HG03066 (cell line): Measurements from ENCODE around the gene CACNA1B.

Experiments used
- ATAC-seq: cut with Tn5 transposase; IDR thresholded peaks from one replicate; pipeline ENCODE4 v1.9.1; 2021; ENCODE audit warnings: low read depth; ENCODE audit not compliant: unreplicated experiment

The CACNA1B gene

DNA sequence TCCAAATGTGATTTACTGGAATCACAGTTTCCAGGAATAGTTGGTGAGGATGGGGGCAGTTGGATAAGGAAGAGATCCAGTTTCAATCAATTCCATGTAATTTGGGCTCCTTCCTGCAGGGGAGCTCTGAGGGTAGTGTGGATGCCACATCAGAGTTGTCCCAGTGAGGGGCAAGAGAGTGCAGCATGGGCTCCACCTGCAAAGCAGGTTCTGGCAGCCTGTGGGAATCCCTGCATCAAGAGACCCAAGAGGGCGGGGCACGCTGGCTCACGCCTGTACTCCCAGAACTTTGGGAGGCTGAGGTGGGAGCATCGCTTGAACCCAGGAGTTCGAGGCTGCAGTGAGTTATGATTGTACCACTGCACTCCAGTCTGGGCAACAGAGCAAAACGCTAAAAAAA, 188.5 kb downstream of the CACNA1B start:
- ATAC-seq, result no peak

DNA sequence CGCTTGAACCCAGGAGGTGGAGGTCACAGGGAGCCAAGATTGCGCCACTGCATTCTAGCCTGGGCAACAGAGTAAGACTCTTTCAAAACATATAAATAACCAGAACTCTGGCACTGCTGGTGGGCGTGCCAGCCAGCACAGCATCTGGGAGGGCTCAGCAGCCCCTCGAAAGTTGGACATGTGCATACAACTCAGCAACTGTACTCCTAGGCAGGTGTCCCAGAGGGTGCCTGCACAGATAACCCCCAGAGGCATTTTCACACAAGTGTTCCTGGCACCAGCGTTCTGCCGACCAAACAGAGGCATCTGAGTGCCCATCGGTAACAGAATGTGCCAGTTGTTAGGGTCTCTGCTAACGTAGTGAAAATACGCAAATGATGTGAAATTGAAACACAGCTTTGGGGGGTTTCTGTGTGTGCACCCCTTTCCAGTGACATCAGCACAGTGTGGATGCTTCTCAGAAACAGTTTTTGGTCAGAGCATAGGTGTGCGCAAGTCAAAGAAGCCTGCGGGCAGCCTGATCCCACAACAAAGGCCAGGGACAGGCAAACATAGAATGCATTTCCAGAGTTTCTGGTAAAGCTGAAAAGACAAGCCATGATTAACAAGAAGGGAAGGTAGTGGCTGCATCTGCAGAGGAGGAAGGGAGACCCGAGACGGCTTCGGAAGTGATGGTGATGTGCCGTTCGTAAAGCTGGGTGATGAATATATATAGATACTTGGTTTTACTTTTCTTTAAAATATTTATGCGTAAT, 190.2 kb downstream of the CACNA1B start:
- ATAC-seq, result no peak

DNA sequence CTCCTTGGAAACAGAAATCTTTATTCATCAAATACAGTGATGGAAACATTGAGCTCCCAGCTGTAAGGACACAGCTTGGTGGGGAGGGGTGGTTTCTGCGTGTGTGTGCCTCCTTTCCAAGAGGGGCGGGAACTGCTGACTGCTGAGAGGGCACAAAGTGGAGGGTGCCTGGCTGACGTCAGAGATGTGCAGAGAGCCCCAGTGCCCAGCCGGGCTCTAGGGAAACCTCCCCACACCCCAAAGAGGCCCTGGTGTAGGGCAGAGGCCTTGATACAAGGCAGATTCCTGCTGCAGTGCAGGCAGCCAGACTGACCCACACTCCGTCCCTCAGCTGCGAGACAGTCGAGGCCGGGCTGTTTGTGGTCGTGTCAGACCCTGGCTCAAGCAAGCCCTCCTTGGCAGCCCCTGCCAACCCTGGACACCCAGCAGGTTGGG, 191.0 kb downstream of the CACNA1B start:
- ATAC-seq, result no peak

DNA sequence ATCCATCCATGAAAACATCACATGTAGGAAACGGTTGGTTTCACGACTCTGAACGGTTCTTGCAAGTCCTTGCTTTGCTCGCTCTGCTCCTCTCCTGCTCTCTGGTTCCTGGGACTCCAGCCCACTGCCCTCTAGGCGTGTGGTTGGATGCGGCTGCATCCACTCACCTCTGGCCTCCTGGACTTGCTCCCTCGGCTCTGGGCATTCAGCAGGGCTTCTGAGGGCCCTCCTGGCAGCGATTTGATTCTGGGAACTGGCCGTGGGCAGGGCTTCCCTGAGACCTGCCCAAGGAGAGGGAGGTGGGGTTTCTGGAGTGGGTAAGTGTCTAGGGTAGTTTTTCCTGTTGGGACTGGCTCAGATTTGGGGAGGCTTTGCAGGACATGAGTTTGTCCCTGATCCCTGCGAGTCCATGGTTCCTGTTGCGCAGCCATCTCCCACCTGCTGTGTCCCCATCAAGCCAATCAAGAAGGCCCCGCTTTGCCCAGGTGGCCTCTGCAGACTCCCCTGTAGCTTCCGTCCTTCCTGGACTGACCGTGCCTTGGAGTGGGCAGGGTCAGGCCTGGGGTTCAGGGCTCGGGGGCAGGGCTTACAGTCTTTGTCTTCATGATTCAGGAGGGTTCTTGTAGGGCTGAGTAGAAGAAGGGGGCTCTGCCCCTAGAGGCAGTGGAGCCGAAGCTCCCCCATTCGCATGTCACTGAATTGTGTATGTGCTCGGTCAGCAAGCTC, 192.3 kb downstream of the CACNA1B start:
- no peak for ATAC-seq

DNA sequence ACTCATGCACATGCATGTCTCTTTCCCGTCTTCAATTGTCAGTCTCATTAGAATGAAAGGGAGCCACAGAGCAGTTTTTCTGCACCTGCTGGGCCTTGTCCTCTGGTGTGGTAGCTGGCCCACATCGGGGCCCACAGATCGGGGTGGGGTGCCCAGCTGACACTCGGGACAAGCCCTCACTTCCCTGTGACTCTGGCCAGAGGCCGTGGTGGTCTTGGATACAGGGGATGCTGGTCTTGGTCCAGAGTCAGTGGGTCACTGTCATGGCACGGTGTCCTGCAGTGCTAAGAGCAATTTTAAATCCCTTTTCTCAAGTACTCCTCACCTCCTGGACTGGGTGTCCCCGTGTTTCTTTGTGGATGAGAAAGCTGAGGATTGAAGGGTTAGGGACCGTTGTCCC, 193.2 kb downstream of the CACNA1B start:
- no peak for ATAC-seq

DNA sequence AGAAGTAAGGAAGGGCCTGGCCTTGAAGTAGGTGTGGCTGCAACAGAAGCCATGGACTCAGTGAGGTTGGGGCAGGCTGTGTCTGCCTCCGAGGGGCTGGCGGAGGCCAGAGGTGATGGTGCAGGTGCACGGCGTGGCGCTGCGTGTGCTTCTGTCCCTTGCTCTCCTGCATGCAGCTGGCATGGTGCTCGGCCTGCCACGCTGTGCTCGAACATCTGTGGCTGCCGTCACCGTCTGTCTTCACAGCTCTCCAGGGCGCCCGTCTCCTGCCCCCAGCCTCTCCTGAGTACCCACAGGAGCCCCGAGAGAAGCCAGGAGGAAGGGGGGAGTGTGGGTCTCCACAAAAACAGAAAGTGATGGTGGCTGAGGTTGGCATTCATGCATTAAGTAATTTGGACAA, 193.7 kb downstream of the CACNA1B start:
- no peak for ATAC-seq

DNA sequence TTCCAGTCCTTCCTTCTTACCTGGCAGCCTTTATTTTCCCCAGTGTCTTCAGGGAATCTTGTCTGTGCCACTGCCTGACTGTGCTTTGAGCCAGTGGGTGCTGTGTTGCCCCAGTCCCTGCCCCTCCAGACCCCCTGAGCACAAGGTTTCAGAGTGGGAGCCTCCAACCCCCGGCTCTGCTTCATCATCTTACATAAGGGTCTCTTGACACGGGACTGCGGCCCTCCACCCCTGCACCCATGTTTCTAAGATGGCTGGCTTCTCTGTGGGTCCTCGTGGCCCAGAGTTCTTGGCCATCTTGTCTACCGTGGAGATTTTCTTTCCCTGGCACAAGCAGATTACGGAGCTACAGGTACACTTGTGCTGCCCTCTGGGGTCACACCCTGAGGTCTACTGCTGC, 194.1 kb downstream of the CACNA1B start:
- no peak for ATAC-seq

DNA sequence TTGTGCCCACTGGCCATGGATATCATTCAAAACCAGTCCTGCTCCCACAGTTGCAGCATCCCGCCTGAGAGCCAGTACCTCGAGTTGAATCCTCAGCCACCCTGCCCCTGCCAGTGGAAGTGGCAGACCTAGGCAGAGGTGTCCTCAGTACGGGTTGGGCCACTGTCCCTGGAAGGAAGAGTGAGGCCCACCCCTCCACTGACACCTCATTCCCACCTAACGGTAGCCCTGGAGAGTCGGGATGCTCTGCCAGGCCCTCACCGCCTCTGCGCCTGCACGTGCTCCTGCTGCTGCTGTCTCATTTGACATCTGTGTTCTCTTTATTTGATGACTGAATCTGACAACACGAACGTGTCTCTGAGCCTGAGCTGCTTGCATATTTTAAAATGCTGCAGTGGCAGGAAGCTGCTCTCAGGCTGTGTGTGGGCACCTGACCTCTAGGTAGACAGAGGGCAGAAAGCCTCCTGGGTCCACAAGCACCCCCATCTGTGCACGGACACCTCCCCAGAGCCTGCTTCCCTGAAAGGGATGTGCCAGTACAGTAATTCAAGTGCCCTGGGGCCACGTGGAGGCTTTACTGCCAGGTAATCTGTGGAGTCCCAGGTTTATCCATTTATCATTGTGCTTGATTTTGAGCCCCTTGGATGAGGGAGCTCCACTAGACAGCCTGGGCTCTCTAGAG, 194.7 kb downstream of the CACNA1B start:
- no peak for ATAC-seq

DNA sequence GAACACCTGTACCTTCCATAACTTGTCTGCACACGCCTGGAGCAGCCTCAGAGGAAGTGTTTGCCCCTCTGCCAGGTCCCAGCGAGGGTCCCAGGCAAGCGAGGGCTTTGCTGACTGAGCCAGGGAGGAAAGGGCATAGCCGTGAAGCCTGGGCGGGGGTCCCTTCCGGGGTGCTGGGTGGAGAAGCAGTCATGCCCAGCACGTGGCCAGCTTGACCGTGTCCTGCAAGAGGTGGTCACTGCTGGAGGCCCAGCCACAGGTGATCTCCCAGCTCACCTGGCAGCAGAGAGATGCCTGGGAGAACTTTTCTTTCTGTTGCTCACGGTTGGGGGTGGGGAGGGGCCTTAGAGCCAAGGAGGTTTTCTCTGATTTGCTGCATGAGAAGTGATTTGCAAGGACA, 195.3 kb downstream of the CACNA1B start:
- no peak for ATAC-seq

DNA sequence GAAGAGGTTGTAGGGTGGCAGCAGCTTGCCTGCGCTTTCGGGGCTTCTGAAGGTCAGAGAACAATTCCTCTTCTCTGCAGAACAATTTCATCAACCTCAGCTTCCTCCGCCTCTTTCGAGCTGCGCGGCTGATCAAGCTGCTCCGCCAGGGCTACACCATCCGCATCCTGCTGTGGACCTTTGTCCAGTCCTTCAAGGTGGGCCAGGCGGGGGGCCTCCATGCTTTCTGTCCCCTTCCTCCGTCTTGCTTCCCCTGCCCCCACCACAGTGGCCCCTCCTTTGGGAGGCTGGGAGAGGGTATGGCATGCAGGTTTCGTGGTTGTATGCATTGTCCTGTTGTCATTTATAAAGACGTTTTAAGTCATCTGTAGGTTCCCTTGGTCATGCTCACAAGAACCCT, 195.8 kb downstream of the CACNA1B start:
- no peak for ATAC-seq

DNA sequence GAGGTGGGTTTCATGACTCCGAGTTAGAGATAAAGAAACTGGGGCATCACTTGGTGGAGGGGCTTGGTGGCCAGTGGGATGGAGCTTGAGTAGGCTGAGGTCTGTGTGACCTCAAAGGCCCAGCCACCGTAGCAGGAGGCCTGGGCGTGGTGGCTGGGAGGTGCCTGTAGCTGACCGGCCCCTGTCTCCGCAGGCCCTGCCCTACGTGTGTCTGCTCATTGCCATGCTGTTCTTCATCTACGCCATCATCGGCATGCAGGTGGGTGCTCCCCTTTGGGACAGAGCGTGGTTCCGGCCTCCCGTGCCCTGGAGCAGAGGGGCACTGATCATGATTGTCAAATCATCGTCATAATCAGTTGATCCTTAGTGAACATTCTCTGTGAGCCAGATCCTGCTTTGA, 196.2 kb downstream of the CACNA1B start:
- no peak for ATAC-seq

DNA sequence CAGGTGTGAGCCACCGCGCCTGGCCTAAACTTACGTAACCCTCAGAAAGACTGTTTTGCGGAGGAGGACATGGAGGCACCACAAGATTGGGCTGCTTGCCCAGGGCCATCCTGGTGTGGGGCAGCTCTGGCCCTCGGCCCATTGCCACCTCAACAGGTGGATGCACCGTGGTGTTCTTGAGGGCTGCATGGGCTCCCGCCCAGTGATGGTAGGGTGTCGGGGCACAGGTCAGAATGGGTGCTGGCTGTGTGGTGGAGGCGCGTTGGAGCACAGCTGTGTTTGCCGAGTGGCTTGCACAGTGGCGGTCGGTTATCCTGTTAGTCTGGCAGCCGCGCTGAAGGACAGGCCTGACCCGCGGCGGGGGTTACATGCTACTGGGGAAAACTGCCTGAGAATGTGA, 196.9 kb downstream of the CACNA1B start:
- no peak for ATAC-seq

DNA sequence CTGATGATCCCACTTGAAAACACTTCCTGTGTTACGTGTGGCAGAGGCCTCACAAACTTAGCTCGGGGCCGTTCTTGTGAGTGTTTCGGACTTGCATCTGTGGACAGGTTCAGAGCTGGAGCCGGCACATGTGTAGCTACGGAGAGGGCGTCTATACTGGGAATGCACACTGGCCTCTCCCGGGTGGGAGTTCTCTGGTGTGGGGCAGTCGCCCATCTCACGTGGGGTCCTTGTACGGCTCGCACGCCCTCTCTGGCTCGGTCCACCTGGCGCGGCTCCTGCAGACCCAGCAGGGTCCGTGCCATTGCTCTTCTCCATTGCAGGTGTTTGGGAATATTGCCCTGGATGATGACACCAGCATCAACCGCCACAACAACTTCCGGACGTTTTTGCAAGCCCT, 197.9 kb downstream of the CACNA1B start:
- no peak for ATAC-seq

DNA sequence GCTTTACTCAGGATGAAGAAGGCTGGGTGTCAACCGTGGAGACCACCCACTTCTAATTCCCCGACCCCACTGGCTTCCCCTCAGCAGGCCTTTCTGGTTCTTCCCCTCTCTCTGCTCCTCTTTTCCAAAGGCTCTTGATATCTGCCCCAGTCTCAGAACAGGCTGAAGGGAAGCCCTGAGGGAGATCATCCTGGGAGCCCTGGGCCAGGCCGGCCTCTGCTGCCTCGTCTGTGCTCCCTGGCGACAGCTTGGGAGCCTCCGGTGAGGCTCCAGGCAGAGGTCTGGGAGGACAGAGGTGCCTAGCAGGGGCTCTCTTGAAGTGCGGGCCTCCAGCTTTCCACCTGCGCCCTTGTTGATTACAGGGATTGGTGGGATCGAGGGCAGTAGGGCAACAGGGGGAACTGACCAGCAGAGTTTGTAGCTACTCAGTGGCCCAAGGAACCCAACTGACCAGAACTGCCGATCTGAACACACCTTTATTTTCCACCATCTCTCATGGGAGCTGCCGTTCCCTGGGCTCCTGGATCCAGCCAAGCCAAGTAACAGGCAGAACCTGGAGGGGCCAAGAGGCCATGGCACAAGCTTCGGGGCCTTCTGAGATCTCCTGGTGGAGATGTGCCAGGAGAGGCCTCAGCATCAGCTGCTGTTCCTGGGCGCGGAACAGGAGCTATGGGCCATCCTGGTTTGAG, 198.5 kb downstream of the CACNA1B start:
- ATAC-seq, result no peak

DNA sequence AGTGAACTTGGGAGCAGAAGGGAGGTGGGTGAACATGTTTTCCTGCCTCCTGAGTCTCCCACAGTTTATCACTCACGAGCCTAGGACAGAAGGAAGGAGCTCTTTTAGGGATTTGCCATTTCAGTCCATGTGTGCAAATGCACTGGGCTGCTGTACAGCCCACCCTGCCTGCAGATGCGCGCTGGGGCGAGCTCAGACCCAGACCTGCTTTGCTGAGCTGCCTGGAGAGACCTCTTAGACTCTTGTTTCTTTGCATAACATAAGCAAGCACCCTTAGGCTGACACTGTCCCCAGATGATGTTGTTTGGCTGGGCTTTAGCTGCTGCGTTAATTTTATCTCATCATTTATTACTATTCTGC, 199.0 kb downstream of the CACNA1B start:
- ATAC-seq, result no peak

DNA sequence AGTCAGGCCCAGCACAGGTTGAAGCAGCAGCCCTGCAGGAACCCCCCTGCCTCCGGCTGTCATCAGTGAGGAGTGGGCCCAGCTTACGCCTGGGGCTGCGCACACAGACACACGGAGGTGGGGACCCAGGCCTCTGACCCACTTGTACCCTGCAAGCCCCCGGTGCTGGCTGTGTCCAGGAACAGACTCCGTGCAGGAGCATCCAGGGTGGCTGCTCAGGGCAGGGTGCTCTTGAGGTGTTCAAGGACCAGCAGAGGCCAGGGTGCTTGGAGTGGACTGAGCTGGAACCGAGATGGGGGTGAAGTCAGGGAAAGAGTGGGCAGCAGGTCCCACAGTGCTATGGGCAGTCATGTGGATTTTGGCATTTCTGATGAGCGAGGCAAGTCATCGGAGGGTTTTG, 199.5 kb downstream of the CACNA1B start:
- ATAC-seq, result no peak

DNA sequence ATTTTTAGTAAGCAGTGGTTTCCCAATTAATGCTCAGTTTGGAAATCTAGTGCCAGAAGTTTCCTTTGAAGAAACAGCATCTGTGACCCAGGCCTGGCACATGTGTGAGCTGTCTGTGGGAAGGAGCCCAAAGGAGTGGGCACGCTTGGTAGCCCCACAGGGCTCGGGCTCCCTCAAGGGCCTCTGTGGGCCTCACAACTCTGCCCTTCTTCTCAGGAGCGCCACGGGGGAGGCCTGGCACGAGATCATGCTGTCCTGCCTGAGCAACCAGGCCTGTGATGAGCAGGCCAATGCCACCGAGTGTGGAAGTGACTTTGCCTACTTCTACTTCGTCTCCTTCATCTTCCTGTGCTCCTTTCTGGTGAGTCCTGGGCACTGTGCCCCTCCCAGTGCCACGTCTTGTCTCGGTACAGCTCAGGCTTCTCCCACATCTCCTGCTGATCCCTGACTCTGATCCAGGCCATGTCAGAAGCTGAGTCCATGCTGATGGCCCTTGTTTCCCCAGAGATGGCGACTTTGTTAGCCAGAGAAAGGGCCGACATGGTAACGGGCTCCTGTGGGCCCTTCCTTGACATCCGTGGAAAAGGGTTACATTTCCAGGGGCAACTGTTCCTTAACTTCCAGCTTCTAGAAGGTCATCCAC, 200.4 kb downstream of the CACNA1B start:
- ATAC-seq, result no peak

DNA sequence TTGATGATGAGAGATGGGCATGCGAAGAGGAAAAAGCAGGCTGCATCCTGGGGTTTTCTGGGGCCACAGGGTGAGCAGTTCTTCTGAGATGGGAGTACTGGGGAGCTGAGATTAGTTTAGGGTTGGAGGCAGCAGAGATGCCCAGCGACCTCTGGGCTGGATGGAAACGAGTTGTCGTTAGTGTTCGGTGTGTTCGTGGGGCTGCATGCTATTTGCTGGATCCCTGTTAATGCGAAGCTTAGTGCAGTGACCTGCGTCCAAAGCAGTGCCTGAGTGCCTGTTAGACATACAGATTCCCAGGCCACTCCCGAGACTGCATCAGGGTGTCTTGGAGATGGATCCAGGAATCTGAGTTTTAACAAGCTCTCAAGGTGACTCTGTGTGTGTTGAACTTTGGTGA, 201.3 kb downstream of the CACNA1B start:
- ATAC-seq, result no peak

DNA sequence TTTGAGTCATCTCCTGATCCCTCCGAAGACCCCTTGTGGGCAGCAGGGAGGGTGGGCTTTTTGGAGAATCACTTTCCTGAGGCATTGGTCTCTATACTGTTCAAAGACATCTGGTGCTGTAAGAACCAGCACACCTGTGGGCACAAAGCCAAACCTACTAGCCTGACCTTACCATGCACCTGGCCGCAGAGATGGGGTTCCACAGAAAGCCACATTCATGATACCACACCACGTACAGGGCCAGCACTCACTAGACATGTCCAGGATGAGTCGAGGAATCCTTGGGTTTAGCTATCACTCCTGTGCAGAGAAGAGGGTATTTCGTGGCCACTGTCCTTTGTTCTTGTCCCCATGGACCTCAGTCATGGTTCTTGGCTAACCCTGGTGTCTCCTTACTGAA, 203.4 kb downstream of the CACNA1B start:
- ATAC-seq, result no peak

DNA sequence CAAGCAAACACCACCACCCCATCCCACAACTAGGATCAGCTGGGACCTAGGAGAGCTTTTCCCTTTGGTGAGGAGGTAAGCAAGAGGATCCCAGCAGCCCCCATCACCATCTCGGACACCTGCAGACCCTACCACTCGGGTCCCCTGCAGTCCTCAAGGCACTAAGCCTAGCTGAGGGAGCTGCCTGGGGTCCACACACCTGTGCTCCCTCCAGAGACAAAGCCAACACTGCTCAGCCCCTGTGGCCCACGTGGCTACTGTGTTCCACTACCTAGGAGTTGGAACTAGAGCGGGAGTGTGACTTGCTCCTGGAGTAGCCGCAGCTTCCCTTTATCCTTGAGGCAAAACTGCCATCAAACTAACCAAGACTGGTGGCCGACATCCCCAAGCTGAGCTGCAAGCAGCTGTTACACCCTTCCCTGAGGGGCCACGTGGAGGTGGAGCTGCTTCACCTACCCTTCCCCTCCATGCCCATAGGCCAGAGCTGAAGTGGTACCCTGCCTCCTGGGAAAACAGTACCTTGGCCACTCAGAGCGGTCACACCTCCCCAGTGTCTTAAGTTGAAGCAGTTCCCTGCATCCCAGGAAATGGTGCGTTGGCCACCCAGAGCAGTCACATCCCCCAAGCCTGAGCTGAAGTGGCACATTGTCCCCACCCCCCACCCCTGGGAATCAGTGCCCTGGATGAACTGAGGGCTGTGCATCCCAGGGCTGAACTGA, 205.5 kb downstream of the CACNA1B start:
- ATAC-seq, result no peak
